Measurements from ENCODE around the gene CCDC171. TPM values are rescaled to one million over a fixed set of nuclear protein-coding genes. Genes with fewer than 3 reads are reported as not detected.

CCDC171 gene
- total RNA-seq, 1 donor from 2014 or later: 3.3 TPM

- peak; percentile 32 for DNase-seq (ENCODE audit: low read depth)
- Histone ChIP-seq H3K27me3 (ENCODE audit: control insufficient read depth, insufficient read depth, low read length) (no peaks in the 10 kb centered on the region), H3K36me3 (ENCODE audit: control insufficient read depth, insufficient read depth, low read length) (no peaks in the 10 kb centered on the region), H3K4me3 (ENCODE audit: low read depth, low read length) (no peak overlapping the region)
- no peak for TF ChIP-seq CTCF (IDR thresholded peaks at IDR 0.05; ENCODE audit: insufficient read depth, low read length, poor library complexity, severe bottlenecking)
Measured at GRCh38 chr9:16023446-16023845, 470.6 kb downstream of the CCDC171 start.

Other genes with a start within 250 kb of the CCDC171 start
- 10.6 TPM in 2 replicates for gene TTC39B, start 245.8 kb upstream of the CCDC171 start, total RNA-seq
- gene SNAPC3, start 130.2 kb upstream of the CCDC171 start, total RNA-seq: 23.2 TPM in 2 replicates
- gene PSIP1, start 42.1 kb upstream of the CCDC171 start, total RNA-seq: 25.9 and 32.0 TPM in 2 replicates